ENCODE measurements around the gene MBD5.

DNA sequence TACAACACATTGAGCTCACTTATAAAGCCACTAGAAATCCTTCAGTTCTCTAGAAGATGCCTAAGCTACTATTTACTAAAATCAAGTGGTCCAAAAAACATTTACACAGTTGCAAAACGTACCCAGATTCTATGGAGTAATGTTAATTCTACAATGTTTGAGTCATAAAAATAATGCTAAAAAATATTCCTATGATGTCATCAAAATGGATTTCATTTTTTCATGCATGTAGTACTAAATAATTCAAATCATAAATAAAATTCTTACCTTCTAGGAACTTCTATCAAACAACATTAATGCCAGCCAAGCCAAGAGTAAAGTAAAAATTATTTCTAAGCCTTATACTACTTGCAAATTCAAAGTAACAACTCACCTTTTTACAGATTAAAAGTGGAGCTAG lies 454.7 kb downstream of the MBD5 start:
- no peak for TF ChIP-seq POLR2A (IDR thresholded peaks at IDR 0.05)
- TF ChIP-seq, protein P1, sequence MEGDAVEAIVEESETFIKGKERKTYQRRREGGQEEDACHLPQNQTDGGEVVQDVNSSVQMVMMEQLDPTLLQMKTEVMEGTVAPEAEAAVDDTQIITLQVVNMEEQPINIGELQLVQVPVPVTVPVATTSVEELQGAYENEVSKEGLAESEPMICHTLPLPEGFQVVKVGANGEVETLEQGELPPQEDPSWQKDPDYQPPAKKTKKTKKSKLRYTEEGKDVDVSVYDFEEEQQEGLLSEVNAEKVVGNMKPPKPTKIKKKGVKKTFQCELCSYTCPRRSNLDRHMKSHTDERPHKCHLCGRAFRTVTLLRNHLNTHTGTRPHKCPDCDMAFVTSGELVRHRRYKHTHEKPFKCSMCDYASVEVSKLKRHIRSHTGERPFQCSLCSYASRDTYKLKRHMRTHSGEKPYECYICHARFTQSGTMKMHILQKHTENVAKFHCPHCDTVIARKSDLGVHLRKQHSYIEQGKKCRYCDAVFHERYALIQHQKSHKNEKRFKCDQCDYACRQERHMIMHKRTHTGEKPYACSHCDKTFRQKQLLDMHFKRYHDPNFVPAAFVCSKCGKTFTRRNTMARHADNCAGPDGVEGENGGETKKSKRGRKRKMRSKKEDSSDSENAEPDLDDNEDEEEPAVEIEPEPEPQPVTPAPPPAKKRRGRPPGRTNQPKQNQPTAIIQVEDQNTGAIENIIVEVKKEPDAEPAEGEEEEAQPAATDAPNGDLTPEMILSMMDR (IDR thresholded peaks at IDR 0.05), result no peak
